Measurements from ENCODE around the gene SRSF4.
"Not testable (repeated sequence)": the region's sequence is repeated elsewhere in the genome, so short reads cannot be mapped to it uniquely, and the experiment has no call there.

The SRSF4 gene

GRCh38 chr1:29162476-29163138 lies 19.1 kb downstream of the SRSF4 start:
- no peak for DNase-seq

GRCh38 chr1:29162025-29162424 lies 19.7 kb downstream of the SRSF4 start:
- no peak for DNase-seq

GRCh38 chr1:29159773-29160172 lies 21.9 kb downstream of the SRSF4 start:
- no peak for DNase-seq

GRCh38 chr1:29157269-29157601 lies 24.5 kb downstream of the SRSF4 start:
- DNase-seq: no peak

- DNase-seq: no peak
These were observed 25.0 kb downstream of the SRSF4 start for GRCh38 chr1:29156543-29157268.

GRCh38 chr1:29152046-29152805 lies 29.5 kb downstream of the SRSF4 start:
- no peak for DNase-seq

- DNase-seq: not testable (repeated sequence)
These were observed 31.4 kb downstream of the SRSF4 start for GRCh38 chr1:29150346-29150745.

- DNase-seq: no peak
These were observed 32.8 kb downstream of the SRSF4 start for GRCh38 chr1:29148656-29149491.

- no peak for DNase-seq
These were observed 35.8 kb downstream of the SRSF4 start for GRCh38 chr1:29145739-29146437.

- no peak for DNase-seq
These were observed 37.5 kb downstream of the SRSF4 start for GRCh38 chr1:29144178-29144577.

GRCh38 chr1:29142714-29143113 lies 39.0 kb downstream of the SRSF4 start:
- no peak for DNase-seq

- DNase-seq: no peak
These were observed 45.2 kb downstream of the SRSF4 start for GRCh38 chr1:29136391-29136915.

GRCh38 chr1:29134695-29135028 lies 47.0 kb downstream of the SRSF4 start:
- DNase-seq: no peak

GRCh38 chr1:29133861-29134694 lies 47.6 kb downstream of the SRSF4 start:
- DNase-seq: no peak

- not testable (repeated sequence) for DNase-seq
These were observed 50.6 kb downstream of the SRSF4 start for GRCh38 chr1:29131056-29131455.

- DNase-seq: no peak
These were observed 51.8 kb downstream of the SRSF4 start for GRCh38 chr1:29129916-29130315.

GRCh38 chr1:29128739-29129138 lies 53.0 kb downstream of the SRSF4 start:
- DNase-seq: no peak

GRCh38 chr1:29126198-29126597 lies 55.5 kb downstream of the SRSF4 start:
- DNase-seq: no peak

- no peak for DNase-seq
These were observed 55.9 kb downstream of the SRSF4 start for GRCh38 chr1:29125788-29126187.

- no peak for DNase-seq
These were observed 56.5 kb downstream of the SRSF4 start for GRCh38 chr1:29125237-29125641.

Data from stimulated activated CD4-positive, alpha-beta T cell treated with anti-CD3 and anti-CD28 coated beads, Interleukin-15, amount 100 ng/mL, for 24 hours (primary cell).